ENCODE data around the gene STXBP5.

STXBP5 gene

GRCh38 chr6:147227770-147228320 is 23.6 kb downstream of the STXBP5 start:
- DNase-seq (ENCODE audit: low read depth in 2 of 2) = peak in 1 of 2 donors; percentile 26
- TF ChIP-seq CTCF (IDR thresholded peaks at IDR 0.05; ENCODE audit: low read depth, low read length) = no peak
- no peak overlapping the region for H3K4me3 ChIP-seq (replicated peaks in 1 of 2; ENCODE audit: low read depth in 2 of 2, low read length in 2 of 2)

GRCh38 chr6:147231589-147231988 is 27.4 kb downstream of the STXBP5 start:
- no peak for DNase-seq (ENCODE audit: low read depth in 2 of 2)
- H3K4me3 ChIP-seq (replicated peaks in 1 of 2; ENCODE audit: low read depth in 2 of 2, low read length in 2 of 2) = no peak overlapping the region
- TF ChIP-seq CTCF (IDR thresholded peaks at IDR 0.05; ENCODE audit: low read depth, low read length) = no peak

- H3K4me3 ChIP-seq (replicated peaks in 1 of 2; ENCODE audit: low read depth in 2 of 2, low read length in 2 of 2) = no peak overlapping the region
- no peak for TF ChIP-seq CTCF (IDR thresholded peaks at IDR 0.05; ENCODE audit: low read depth, low read length)
- no peak for DNase-seq (ENCODE audit: low read depth in 2 of 2)
Observed at GRCh38 chr6:147234685-147235084, 30.5 kb downstream of the STXBP5 start.

GRCh38 chr6:147238164-147238563 is 33.9 kb downstream of the STXBP5 start:
- DNase-seq (ENCODE audit: low read depth in 2 of 2) = no peak
- TF ChIP-seq CTCF (IDR thresholded peaks at IDR 0.05; ENCODE audit: low read depth, low read length) = no peak
- H3K4me3 ChIP-seq (replicated peaks in 1 of 2; ENCODE audit: low read depth in 2 of 2, low read length in 2 of 2) = no peak overlapping the region

GRCh38 chr6:147238906-147239305 is 34.7 kb downstream of the STXBP5 start:
- DNase-seq (ENCODE audit: low read depth in 2 of 2) = no peak
- H3K4me3 ChIP-seq (replicated peaks in 1 of 2; ENCODE audit: low read depth in 2 of 2, low read length in 2 of 2) = no peak overlapping the region
- TF ChIP-seq CTCF (IDR thresholded peaks at IDR 0.05; ENCODE audit: low read depth, low read length) = no peak

- no peak for TF ChIP-seq CTCF (IDR thresholded peaks at IDR 0.05; ENCODE audit: low read depth, low read length)
- peak; percentile 17 to 36 for DNase-seq (ENCODE audit: low read depth in 2 of 2)
- no peak overlapping the region for H3K4me3 ChIP-seq (replicated peaks in 1 of 2; ENCODE audit: low read depth in 2 of 2, low read length in 2 of 2)
Observed at GRCh38 chr6:147244832-147245231, 40.6 kb downstream of the STXBP5 start.

- DNase-seq (ENCODE audit: low read depth in 2 of 2) = no peak
- no peak overlapping the region for H3K4me3 ChIP-seq (replicated peaks in 1 of 2; ENCODE audit: low read depth in 2 of 2, low read length in 2 of 2)
- TF ChIP-seq CTCF (IDR thresholded peaks at IDR 0.05; ENCODE audit: low read depth, low read length) = no peak
Observed at GRCh38 chr6:147245693-147246092, 41.5 kb downstream of the STXBP5 start.
